ENCODE measurements around the gene SDR39U1.
A peak's percentile ranks its signal among the peaks of the same experiment; 100 is the strongest.
"Not testable (repeated sequence)": the region's sequence is repeated elsewhere in the genome, so short reads cannot be mapped to it uniquely, and the experiment has no call there.

SDR39U1 gene

GRCh38 chr14:24481622-24482324 lies 39.2 kb upstream of the SDR39U1 start:
- no CpG with 5 or more reads among the region's 23 CpGs for WGBS (ENCODE audit: extremely low coverage, insufficient coverage, insufficient read length)
- Histone ChIP-seq H3K79me2 (ENCODE audit: control insufficient read depth, insufficient read depth, low read length, poor library complexity) (no peaks in the 10 kb centered on the region), H2BK5ac (ENCODE audit: low read depth, low read length, poor library complexity) (no peak overlapping the region)

DNA sequence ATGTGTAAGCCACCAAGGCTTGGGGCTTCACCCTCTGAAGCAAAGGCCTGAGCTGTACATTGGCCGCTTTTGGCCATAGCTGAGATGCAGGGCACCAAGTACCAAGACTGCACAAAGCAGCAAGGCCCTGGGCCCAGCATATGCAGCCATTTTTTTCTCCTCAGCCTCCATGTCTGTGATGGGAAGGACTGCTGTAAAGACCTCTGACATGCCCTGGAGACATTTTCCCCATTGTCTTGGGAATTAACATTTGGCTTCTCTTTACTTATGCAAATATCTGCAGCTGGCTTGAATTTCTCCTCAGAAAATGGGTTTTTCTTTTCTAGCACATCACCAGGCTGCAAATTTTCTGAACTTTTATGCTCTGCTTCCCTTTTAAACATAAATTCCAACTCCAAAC lies 37.4 kb upstream of the SDR39U1 start:
- H2BK120ac ChIP-seq (ENCODE audit: insufficient read depth, low read length, poor library complexity); H3K4ac ChIP-seq (ENCODE audit: low read depth, low read length); H2AFZ ChIP-seq (ENCODE audit: insufficient read depth, low read length, poor library complexity); H3K4me3 ChIP-seq (ENCODE audit: low read depth, low read length); H2AK5ac ChIP-seq (ENCODE audit: low read length); H3K9ac ChIP-seq (ENCODE audit: low read length); H3K23ac ChIP-seq (ENCODE audit: low read length); H3K9me3 ChIP-seq (ENCODE audit: insufficient read depth, low read depth, low read length); H2BK12ac ChIP-seq (ENCODE audit: low read length); H4K8ac ChIP-seq (ENCODE audit: low read depth, low read length); H3K14ac ChIP-seq (ENCODE audit: low read length); H3K79me2 ChIP-seq (ENCODE audit: control insufficient read depth, insufficient read depth, low read length, poor library complexity); H2BK5ac ChIP-seq (ENCODE audit: low read depth, low read length, poor library complexity); H3K4me1 ChIP-seq (ENCODE audit: control insufficient read depth in 1 of 2, insufficient read depth in 2 of 2, low read length in 2 of 2); H3K18ac ChIP-seq (ENCODE audit: low read length); H3K27me3 ChIP-seq (ENCODE audit: insufficient read depth, low read length); H4K91ac ChIP-seq (ENCODE audit: low read depth, low read length); H3K36me3 ChIP-seq (ENCODE audit: control insufficient read depth in 1 of 2, insufficient read depth in 2 of 2, low read length in 2 of 2); H3K79me1 ChIP-seq (ENCODE audit: low read length); H4K12ac ChIP-seq (ENCODE audit: low read depth, low read length); H3K27ac ChIP-seq (ENCODE audit: low read depth, low read length); DNase-seq; H3K4me2 ChIP-seq (ENCODE audit: low read length): not testable (repeated sequence)
- no CpG with 5 or more reads among the region's 1 CpG for WGBS (ENCODE audit: extremely low coverage, insufficient coverage, insufficient read length)

More at GRCh38 chr14:24481622-24482324, 39.2 kb upstream of the SDR39U1 start:
- no peak overlapping the region for H2BK12ac ChIP-seq (ENCODE audit: low read length)
- no peak overlapping the region for H3K18ac ChIP-seq (ENCODE audit: low read length)
- H3K4ac ChIP-seq (ENCODE audit: low read depth, low read length), result no peak overlapping the region
- H3K27ac ChIP-seq (ENCODE audit: low read depth, low read length), result no peak overlapping the region
- H3K4me3 ChIP-seq (ENCODE audit: low read depth, low read length), result no peak overlapping the region
- H3K9me3 ChIP-seq (ENCODE audit: insufficient read depth, low read depth, low read length), result no peaks in the 10 kb centered on the region
- H3K36me3 ChIP-seq (ENCODE audit: control insufficient read depth in 1 of 2, insufficient read depth in 2 of 2, low read length in 2 of 2), result no peaks in the 10 kb centered on the region
- no peak overlapping the region for H4K91ac ChIP-seq (ENCODE audit: low read depth, low read length)
- no peak overlapping the region for H3K9ac ChIP-seq (ENCODE audit: low read length)
- H2AK5ac ChIP-seq (ENCODE audit: low read length), result no peak overlapping the region
- no peak overlapping the region for H3K23ac ChIP-seq (ENCODE audit: low read length)
- H3K14ac ChIP-seq (ENCODE audit: low read length), result no peak overlapping the region
- H4K12ac ChIP-seq (ENCODE audit: low read depth, low read length), result no peak overlapping the region
- no peak overlapping the region for H3K4me2 ChIP-seq (ENCODE audit: low read length)
- H2AFZ ChIP-seq (ENCODE audit: insufficient read depth, low read length, poor library complexity), result no peak overlapping the region
- no peaks in the 10 kb centered on the region for H3K79me1 ChIP-seq (ENCODE audit: low read length)
- peaks cover 0 to 2% of the 10 kb centered on the region in 2 experiments for H3K4me1 ChIP-seq (ENCODE audit: control insufficient read depth in 1 of 2, insufficient read depth in 2 of 2, low read length in 2 of 2)
- peak in 1 of 2 donors; percentile 8 for DNase-seq
- H3K27me3 ChIP-seq (ENCODE audit: insufficient read depth, low read length), result no peaks in the 10 kb centered on the region
- no peak overlapping the region for H4K8ac ChIP-seq (ENCODE audit: low read depth, low read length)
- H2BK120ac ChIP-seq (ENCODE audit: insufficient read depth, low read length, poor library complexity), result no peak overlapping the region

GRCh38 chr14:24475261-24475660 lies 32.7 kb upstream of the SDR39U1 start:
- no peaks in the 10 kb centered on the region for H3K36me3 ChIP-seq (ENCODE audit: control insufficient read depth in 1 of 2, insufficient read depth in 2 of 2, low read length in 2 of 2)
- H3K4me3 ChIP-seq (ENCODE audit: low read depth, low read length), result no peak overlapping the region
- no peak overlapping the region for H2BK12ac ChIP-seq (ENCODE audit: low read length)
- H3K4me2 ChIP-seq (ENCODE audit: low read length), result no peak overlapping the region
- no peak overlapping the region for H3K9ac ChIP-seq (ENCODE audit: low read length)
- no peak overlapping the region for H2BK120ac ChIP-seq (ENCODE audit: insufficient read depth, low read length, poor library complexity)
- H3K27me3 ChIP-seq (ENCODE audit: insufficient read depth, low read length), result no peaks in the 10 kb centered on the region
- H3K18ac ChIP-seq (ENCODE audit: low read length), result no peak overlapping the region
- no peaks in the 10 kb centered on the region for H3K79me1 ChIP-seq (ENCODE audit: low read length)
- H3K27ac ChIP-seq (ENCODE audit: low read depth, low read length), result no peak overlapping the region
- H4K91ac ChIP-seq (ENCODE audit: low read depth, low read length), result no peak overlapping the region
- no CpG with 5 or more reads among the region's 4 CpGs for WGBS (ENCODE audit: extremely low coverage, insufficient coverage, insufficient read length)
- no peak overlapping the region for H3K23ac ChIP-seq (ENCODE audit: low read length)
- H4K12ac ChIP-seq (ENCODE audit: low read depth, low read length), result no peak overlapping the region
- H2AFZ ChIP-seq (ENCODE audit: insufficient read depth, low read length, poor library complexity), result no peak overlapping the region
- H3K14ac ChIP-seq (ENCODE audit: low read length), result no peak overlapping the region
- H4K8ac ChIP-seq (ENCODE audit: low read depth, low read length), result no peak overlapping the region
- H2BK5ac ChIP-seq (ENCODE audit: low read depth, low read length, poor library complexity), result no peak overlapping the region
- H3K4me1 ChIP-seq (ENCODE audit: control insufficient read depth in 1 of 2, insufficient read depth in 2 of 2, low read length in 2 of 2), result no peaks in the 10 kb centered on the region
- DNase-seq, result no peak
- no peak overlapping the region for H3K4ac ChIP-seq (ENCODE audit: low read depth, low read length)
- no peaks in the 10 kb centered on the region for H3K9me3 ChIP-seq (ENCODE audit: insufficient read depth, low read depth, low read length)
- H3K79me2 ChIP-seq (ENCODE audit: control insufficient read depth, insufficient read depth, low read length, poor library complexity), result no peaks in the 10 kb centered on the region
- H2AK5ac ChIP-seq (ENCODE audit: low read length), result no peak overlapping the region

DNA sequence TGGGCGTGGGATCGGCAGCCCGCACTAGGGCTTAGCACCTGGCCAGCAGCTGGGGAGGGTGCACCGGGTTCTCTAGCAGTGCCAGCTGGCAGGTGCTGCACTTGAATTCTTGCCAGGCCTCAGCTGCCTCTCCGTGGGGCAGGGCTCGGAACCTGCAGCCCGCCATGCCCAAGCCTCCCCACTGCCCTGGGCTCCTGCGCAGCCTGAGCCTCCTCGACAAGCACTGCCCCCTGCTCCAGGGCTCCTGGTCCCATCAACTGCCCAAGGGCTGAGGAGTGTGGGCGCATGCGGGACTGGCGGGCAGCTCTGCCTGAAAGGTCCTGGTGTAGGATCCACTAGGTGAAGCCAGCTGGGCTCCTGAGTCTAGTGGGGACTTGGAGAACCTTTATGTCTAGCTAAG lies 30.6 kb upstream of the SDR39U1 start:
- H2BK5ac ChIP-seq (ENCODE audit: low read depth, low read length, poor library complexity), result no peak overlapping the region

More for the DNA sequence above, 30.6 kb upstream of the SDR39U1 start:
- no peaks in the 10 kb centered on the region for H3K4me1 ChIP-seq (ENCODE audit: control insufficient read depth in 1 of 2, insufficient read depth in 2 of 2, low read length in 2 of 2)
- H3K4ac ChIP-seq (ENCODE audit: low read depth, low read length), result no peak overlapping the region
- no peak overlapping the region for H3K4me3 ChIP-seq (ENCODE audit: low read depth, low read length)
- H3K9me3 ChIP-seq (ENCODE audit: insufficient read depth, low read depth, low read length), result no peaks in the 10 kb centered on the region
- WGBS (ENCODE audit: extremely low coverage, insufficient coverage, insufficient read length), result no CpG with 5 or more reads among the region's 12 CpGs
- H3K9ac ChIP-seq (ENCODE audit: low read length), result no peak overlapping the region
- no peak overlapping the region for H4K91ac ChIP-seq (ENCODE audit: low read depth, low read length)
- H3K79me2 ChIP-seq (ENCODE audit: control insufficient read depth, insufficient read depth, low read length, poor library complexity), result no peaks in the 10 kb centered on the region
- H4K12ac ChIP-seq (ENCODE audit: low read depth, low read length), result no peak overlapping the region
- no peak overlapping the region for H3K23ac ChIP-seq (ENCODE audit: low read length)
- H3K14ac ChIP-seq (ENCODE audit: low read length), result no peak overlapping the region
- H2AK5ac ChIP-seq (ENCODE audit: low read length), result no peak overlapping the region
- no peak overlapping the region for H4K8ac ChIP-seq (ENCODE audit: low read depth, low read length)
- no peak overlapping the region for H2BK12ac ChIP-seq (ENCODE audit: low read length)
- H3K36me3 ChIP-seq (ENCODE audit: control insufficient read depth in 1 of 2, insufficient read depth in 2 of 2, low read length in 2 of 2), result no peaks in the 10 kb centered on the region
- no peak overlapping the region for H2BK120ac ChIP-seq (ENCODE audit: insufficient read depth, low read length, poor library complexity)
- no peak overlapping the region for H2AFZ ChIP-seq (ENCODE audit: insufficient read depth, low read length, poor library complexity)
- no peak overlapping the region for H3K18ac ChIP-seq (ENCODE audit: low read length)
- DNase-seq, result no peak
- no peaks in the 10 kb centered on the region for H3K27me3 ChIP-seq (ENCODE audit: insufficient read depth, low read length)
- H3K27ac ChIP-seq (ENCODE audit: low read depth, low read length), result no peak overlapping the region
- no peaks in the 10 kb centered on the region for H3K79me1 ChIP-seq (ENCODE audit: low read length)
- no peak overlapping the region for H3K4me2 ChIP-seq (ENCODE audit: low read length)
